Glomerular endothelial cell (primary cell): Measurements from ENCODE around the gene OCEL1. TPM values are rescaled to one million over a fixed set of nuclear protein-coding genes. Genes with fewer than 3 reads are reported as not detected.
"Not testable (repeated sequence)": the region's sequence is repeated elsewhere in the genome, so short reads cannot be mapped to it uniquely, and the experiment has no call there.

ENCODE experiments used
- DNase-seq: peaks from one replicate; pipeline ENCODE4 v3.0.0-alpha.2; 2011; ENCODE audit warnings: low read depth, low spot score; ENCODE audit errors: extremely low read depth
- total RNA-seq: library from RNA; depleted of rRNA; stranded (reverse); fragments of >200 nt; gene quantifications from 2 replicates; pipeline ENCODE4 v1.2.3, GENCODE V29; 2015

OCEL1 gene
- 6.5 and 15.1 TPM in 2 replicates for total RNA-seq

DNA sequence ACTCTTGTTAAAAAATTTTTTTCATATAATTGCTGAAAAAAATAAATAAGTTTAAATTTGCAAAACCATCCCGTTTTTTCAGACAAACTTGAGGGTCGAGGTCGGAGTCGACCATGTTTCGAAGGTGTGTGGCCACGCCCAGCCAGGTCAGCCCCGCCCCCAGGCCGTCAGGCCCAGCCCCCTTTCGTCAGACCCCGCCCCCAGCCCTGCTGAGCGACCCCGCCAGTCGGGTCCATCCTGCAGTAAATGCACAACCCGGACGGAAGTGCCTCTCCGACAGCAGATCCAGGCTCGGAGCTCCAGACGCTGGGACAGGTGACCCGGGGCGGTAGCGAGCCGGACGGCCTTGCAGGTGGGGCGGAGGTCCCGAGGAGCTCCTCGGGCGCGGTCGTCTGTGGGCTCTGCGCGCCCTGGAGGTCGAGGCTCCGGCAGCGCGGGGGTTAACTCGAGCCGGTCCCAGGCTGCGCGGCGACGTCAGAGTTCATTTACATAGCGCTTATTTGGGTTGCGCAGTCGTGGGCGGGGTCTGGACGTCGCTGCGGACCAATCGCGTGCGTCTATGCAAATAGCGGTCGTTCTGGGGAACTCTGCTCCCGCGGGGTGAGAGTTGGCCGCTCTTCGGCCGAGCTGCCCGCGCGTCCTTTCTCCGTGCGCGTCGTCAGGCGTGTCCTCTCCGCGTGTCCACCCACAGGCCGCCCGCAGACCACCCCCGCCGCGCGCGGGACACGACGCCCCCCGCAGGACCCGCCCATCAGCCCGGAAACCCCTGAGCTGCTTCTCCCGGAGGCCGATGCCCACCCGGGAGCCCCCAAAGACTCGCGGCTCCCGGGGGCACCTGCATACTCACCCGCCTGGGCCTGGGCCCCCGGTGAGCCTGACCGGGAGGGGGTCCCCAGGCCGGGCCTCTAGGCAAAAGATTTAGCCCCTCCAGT, at the start of gene OCEL1:
Gene OCEL1 (plus strand): TSS at position 225 of the 932 bp plus-strand sequence. CDS start 22 bp downstream, at position 247.
- DNase-seq: peak; percentile 78

GRCh38 chr19:17178291-17178690, 47.7 kb upstream of the OCEL1 start:
- DNase-seq: no peak

DNA sequence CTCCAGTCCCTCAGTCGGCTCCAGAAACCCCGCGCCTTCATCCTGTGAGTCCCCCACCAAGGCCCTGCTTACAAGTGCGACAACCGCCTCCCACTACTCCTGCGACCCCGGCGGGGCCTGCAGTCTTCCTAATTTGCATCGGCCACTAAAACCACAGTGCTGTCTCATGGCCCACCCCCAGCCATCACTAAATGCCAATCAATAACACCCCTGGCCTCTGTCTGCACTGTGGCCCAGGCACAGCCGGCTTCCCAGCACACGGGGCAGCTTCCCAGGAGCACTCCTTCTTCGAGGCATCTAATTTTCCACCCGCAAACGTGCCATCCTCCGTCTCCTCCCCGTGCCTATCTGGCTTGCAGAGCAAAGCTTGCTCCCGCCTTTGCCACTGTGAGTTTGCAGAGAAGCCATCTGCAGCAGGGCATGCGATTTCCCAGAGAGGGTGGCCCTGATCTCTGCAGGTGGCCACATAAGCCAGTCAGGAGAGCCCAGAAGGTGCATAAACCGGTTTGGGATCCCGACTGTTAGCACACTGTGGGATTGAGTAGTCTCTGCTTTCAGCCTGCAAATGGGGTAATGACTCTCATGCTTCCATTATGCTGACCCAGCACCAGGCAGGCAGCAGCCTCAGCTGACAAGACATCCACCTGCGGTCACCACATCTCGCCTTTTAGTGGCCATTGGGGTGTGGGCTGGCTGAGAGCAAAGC, 44.9 kb upstream of the OCEL1 start:
- DNase-seq: no peak

GRCh38 chr19:17183271-17183761, 42.7 kb upstream of the OCEL1 start:
- DNase-seq: no peak

DNA sequence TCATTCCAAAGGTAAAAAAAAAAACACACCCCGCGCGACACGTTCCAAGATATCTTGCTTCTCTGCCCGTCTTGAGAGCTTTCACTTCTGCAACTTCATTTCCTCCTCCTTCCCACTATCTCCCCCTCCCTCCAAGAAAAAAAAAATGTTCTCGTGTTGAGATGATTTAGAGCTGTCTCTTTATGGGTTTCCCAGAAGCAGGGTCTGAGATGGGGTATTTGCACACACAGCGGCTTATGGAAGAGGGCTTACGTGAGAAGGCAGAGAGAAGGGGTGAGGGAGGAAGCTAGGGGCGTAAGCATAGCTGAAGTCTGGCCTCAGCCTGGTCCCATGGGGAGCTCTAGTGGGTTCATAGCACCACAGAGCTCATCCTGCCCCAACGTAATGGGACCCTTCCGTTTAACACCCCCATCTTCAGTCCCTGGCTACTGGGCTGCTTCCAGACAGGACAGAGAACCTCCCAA, 42.1 kb upstream of the OCEL1 start:
- DNase-seq: no peak

DNA sequence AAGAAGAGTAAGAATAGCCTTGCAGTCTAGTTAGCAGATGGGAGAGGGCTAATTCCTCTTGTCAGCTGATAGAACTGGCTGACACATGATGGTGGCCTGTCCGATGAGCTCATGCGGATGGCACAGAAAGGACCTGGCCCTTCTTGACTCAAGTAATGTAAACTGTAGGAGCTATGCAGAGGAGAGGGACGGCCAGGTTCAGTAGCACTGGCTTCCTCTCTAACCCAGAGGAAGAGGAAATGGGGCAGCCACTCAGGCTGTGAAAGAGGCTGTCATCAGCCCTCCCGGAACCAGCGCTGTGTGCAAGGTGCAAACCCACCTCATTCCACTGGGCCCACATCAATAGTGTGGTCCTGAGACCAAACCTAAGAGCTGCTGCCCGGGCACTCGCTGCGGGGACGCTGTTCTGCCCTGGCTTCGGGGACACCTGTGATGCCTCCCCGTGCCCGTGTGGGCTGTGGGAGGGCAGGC, 41.6 kb upstream of the OCEL1 start:
- no peak for DNase-seq

GRCh38 chr19:17185590-17185989, 40.4 kb upstream of the OCEL1 start:
- DNase-seq: no peak

GRCh38 chr19:17191736-17192135, 34.3 kb upstream of the OCEL1 start:
- not testable (repeated sequence) for DNase-seq

DNA sequence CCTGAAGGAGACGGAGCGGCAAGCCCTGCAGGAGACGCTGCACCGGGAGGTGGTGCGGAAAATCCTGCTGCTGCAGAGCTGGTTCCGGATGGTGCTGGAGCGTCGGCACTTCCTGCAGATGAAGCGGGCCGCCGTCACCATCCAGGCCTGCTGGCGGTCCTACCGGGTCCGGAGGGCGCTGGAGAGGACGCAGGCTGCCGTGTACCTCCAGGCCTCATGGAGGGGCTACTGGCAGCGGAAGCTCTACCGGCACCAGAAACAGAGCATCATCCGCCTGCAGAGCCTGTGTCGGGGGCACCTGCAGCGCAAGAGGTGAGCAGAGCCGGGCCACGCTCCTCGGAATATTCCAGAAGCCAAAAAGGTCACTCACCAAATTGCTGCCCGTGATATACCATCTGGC, 33.3 kb upstream of the OCEL1 start:
- no peak for DNase-seq

DNA sequence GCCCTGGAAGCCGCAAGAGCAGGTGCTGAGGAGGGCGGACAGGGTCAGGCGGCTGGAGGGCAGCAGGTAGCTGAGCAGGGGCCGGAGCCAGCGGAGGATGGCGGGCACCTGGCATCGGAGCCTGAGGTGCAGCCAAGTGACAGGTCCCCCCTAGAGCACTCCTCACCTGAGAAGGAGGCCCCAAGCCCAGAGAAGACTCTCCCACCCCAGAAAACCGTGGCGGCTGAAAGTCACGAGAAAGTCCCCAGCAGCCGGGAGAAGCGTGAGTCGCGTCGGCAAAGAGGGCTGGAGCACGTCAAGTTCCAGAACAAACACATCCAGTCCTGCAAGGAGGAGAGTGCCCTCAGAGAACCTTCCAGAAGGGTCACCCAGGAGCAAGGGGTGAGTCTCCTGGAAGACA, 31.4 kb upstream of the OCEL1 start:
- no peak for DNase-seq

DNA sequence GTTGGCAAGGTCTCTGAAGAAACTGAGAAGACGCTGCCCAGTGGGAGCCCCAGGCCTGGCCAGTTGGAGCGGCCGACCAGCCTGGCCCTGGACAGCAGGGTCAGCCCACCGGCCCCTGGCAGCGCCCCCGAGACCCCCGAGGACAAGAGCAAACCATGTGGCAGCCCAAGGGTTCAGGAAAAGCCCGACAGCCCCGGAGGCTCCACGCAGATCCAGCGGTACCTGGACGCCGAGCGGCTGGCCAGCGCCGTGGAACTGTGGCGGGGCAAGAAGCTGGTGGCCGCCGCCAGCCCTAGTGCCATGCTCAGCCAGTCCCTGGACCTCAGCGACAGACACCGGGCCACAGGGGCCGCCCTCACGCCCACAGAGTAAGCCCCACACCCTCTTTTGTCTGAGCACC, 30.9 kb upstream of the OCEL1 start:
- DNase-seq: no peak

DNA sequence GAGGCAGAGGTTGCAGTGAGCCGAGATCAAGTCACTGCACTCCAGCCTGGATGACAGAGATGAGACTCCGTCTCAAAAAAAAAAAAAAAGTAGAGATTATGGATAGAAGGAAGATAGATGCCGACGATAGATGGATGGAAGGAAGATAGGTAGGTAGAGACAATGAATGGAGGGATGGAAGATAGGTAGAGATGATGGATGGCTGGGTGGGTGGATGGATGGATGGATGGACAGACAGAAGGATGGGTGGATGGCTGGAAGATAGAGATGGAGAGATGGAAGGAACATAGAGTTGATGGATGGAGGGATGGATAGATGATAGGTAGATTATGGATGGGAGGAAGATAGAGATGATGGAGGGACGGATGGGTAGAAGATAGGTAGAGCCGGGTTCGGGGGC, 29.4 kb upstream of the OCEL1 start:
- DNase-seq: no peak

DNA sequence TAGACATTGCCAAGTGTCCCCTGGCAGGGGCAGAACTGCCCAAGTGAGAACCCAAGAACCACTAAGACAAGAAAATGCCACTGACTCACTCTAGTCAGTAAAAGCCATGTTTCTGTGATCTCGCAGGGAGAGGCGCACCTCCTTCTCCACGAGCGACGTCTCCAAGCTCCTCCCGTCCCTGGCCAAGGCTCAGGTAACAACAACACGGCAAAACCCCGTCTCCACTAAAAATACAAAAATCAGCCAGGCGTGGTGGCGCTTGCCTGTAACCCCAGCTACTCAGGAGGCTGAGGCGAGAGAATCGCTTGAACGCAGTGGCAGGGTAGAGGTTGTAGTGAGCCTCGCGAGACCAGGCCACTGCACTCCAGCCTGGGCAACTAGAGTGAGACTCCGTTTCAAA, 28.4 kb upstream of the OCEL1 start:
- DNase-seq: no peak

GRCh38 chr19:17200408-17201079, 25.5 kb upstream of the OCEL1 start:
- DNase-seq: no peak

DNA sequence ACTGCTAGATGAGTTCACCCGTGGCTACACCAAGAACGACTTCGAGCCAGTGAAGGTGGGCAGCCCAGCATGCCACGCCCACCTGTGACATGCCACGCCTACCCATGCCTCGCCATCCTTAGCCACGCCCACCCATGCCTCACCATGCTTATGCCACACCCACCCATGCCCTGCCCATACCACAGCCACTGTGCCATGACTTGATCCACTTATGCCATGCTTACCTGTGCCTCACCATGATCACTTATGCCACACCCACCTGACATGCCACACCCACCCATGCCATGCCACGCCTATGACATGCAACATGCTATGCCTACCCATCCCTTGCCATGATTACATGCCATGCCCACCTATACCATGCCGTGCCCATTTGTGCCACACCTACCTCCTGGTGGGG, 23.8 kb upstream of the OCEL1 start:
- no peak for DNase-seq

- DNase-seq: no peak
These were observed 23.3 kb upstream of the OCEL1 start for GRCh38 chr19:17202713-17203112.

DNA sequence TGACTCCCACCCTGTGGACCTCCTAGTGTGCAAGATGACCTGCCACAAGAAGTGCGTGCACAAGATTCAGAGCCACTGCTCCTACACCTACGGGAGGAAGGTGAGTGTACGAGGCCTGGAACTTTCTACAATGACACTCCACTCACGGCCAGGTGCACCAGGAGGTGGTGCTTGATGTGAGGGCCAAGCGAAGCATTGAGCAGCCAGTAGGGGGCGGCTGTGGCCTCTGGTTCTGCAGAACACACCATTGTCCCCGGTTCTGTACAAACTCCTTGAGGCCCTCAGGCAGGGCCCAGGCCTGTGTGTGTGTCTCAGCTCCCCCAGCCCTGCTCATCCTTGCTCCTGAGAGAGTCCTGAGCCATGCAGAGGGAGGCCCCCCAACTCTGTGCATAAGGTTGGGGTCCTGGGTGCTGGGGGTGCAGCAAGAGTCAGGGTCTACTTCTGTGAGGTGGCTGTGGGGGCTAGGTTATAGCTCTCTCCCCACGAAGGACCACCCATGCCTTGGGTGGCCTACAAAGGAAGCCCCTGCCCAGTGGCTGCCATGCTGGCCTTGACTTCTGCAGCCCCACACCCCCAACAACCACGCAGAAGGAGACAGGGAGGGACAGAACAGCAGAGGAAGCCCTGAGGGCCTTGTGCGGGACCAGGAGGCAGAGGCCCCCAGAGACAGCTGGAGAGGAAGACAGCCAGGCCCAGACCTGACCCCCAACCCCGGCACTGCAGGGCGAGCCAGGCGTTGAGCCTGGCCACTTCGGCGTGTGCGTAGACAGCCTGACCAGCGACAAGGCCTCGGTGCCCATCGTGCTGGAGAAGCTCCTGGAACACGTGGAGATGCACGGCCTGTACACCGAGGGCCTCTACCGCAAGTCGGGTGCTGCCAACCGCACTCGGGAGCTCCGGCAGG, 20.5 kb upstream of the OCEL1 start:
- DNase-seq: no peak

- DNase-seq: no peak
These were observed 19.1 kb upstream of the OCEL1 start for GRCh38 chr19:17206736-17207581.
